Gastroesophageal sphincter (tissue), 4 donors: ENCODE measurements around the gene MAPK8IP2. TPM values are rescaled to one million over a fixed set of nuclear protein-coding genes. Genes with fewer than 3 reads are reported as not detected.

Experiments used
- ATAC-seq: fragments of 150-250 bp; one replicate; pipeline ENCODE4 v1.9.1; 2016; ENCODE audit warnings: mild to moderate bottlenecking, moderate library complexity
- H3K27ac ChIP-seq, 4 donors: fragments of 200-600 bp; sonication (generic) in 3 of 4; 1 replicate in 3 of 4; 2 replicates in 1 of 4; pipeline ENCODE4 v1.5.1; 2016 to 2019
- H3K27me3 ChIP-seq: fragments of 200-600 bp; sonication (generic); one replicate; pipeline ENCODE4 v1.5.1; 2019
- H3K36me3 ChIP-seq, 2 donors: fragments of 200-600 bp; sonication (generic); one replicate each; pipeline ENCODE4 v1.5.1; 2019; ENCODE audit warnings: control low read depth in 1 of 2
- H3K4me1 ChIP-seq, 3 donors: fragments of 200-600 bp; sonication (generic); 1 replicate in 2 of 3; 2 replicates in 1 of 3; pipeline ENCODE4 v1.5.1; 2016 to 2019; ENCODE audit warnings: control low read depth in 2 of 3
- H3K4me3 ChIP-seq, 2 donors: fragments of 200-600 bp; sonication (generic); one replicate each; pipeline ENCODE4 v1.5.1; 2019; ENCODE audit warnings: mild to moderate bottlenecking in 1 of 2, moderate library complexity in 1 of 2
- H3K9me3 ChIP-seq, 3 donors: fragments of 200-600 bp; sonication (generic); one replicate each; pipeline ENCODE4 v1.5.1; 2017 to 2019; ENCODE audit warnings: control low read depth in 2 of 3
- EP300 ChIP-seq: sonication (generic); formaldehyde crosslinking; IDR thresholded peaks from one replicate; pipeline ENCODE4 v1.6.1; 2017; ENCODE audit warnings: antibody characterized with exemption, mild to moderate bottlenecking
- POLR2A ChIP-seq, 2 donors: fragments of 450-650 bp; IDR thresholded peaks; one replicate each; pipeline ENCODE4 v1.6.1; 2017; ENCODE audit warnings: antibody characterized with exemption in 2 of 2, mild to moderate bottlenecking in 2 of 2, moderate library complexity in 1 of 2
- POLR2AphosphoS5 ChIP-seq: sonication (generic); formaldehyde crosslinking; IDR thresholded peaks from one replicate; pipeline ENCODE4 v1.6.1; 2017; ENCODE audit warnings: antibody characterized with exemption
- WGBS, 2 donors: methylation state at CpG; one replicate each; pipeline ENCODE4 v1.1.5; 2018; ENCODE audit warnings: low coverage in 1 of 2; 5-methylcytosine and 5-hydroxymethylcytosine counted together
- total RNA-seq, 4 donors: library from RNA; depleted of rRNA; stranded (reverse); fragments of >200 nt; gene quantifications; one replicate each; pipeline ENCODE4 v1.1.0, GENCODE V29; 2016
- TF ChIP-seq, protein P1 (sequence below), 4 experiments: fragments of 200-600 bp in 2 of 4; fragments of 450-650 bp in 2 of 4; sonication (generic) in 1 of 4; IDR thresholded peaks; one replicate each; pipeline ENCODE4 v1.5.1; 2017 to 2019; ENCODE audit warnings: antibody characterized with exemption in 4 of 4, mild to moderate bottlenecking in 2 of 4, moderate library complexity in 2 of 4

Gene MAPK8IP2
- total RNA-seq, 4 donors from 2014 or later: 0.93 to 3.7 (median 2.3) TPM

GRCh38 chr22:50560034-50560433, 40.6 kb upstream of the MAPK8IP2 start:
- TF ChIP-seq POLR2AphosphoS5: no peak
- no peak for TF ChIP-seq EP300
- no peak for TF ChIP-seq POLR2A (IDR thresholded peaks at IDR 0.05)
- TF ChIP-seq, protein P1, sequence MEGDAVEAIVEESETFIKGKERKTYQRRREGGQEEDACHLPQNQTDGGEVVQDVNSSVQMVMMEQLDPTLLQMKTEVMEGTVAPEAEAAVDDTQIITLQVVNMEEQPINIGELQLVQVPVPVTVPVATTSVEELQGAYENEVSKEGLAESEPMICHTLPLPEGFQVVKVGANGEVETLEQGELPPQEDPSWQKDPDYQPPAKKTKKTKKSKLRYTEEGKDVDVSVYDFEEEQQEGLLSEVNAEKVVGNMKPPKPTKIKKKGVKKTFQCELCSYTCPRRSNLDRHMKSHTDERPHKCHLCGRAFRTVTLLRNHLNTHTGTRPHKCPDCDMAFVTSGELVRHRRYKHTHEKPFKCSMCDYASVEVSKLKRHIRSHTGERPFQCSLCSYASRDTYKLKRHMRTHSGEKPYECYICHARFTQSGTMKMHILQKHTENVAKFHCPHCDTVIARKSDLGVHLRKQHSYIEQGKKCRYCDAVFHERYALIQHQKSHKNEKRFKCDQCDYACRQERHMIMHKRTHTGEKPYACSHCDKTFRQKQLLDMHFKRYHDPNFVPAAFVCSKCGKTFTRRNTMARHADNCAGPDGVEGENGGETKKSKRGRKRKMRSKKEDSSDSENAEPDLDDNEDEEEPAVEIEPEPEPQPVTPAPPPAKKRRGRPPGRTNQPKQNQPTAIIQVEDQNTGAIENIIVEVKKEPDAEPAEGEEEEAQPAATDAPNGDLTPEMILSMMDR (IDR thresholded peaks at IDR 0.05): no peak
- 91% methylated on average over 3 of the region's 3 CpGs; no CpG with 5 or more reads in 1 of the 2 donors for WGBS, 2 donors
- no peak for ATAC-seq
- Histone ChIP-seq H3K4me1 (peaks cover 0 to 22% (median 7%) of the 10 kb centered on the region in 3 donors), H3K36me3 (no peaks in the 10 kb centered on the region), H3K4me3 (no peak overlapping the region), H3K9me3 (no peaks in the 10 kb centered on the region), H3K27me3 (no peaks in the 10 kb centered on the region), H3K27ac (no peak overlapping the region)

- H3K27me3 ChIP-seq: no peaks in the 10 kb centered on the region
- TF ChIP-seq POLR2A (IDR thresholded peaks at IDR 0.05): no peak
- no peak for TF ChIP-seq EP300
- H3K4me3 ChIP-seq: no peak overlapping the region
- H3K4me1 ChIP-seq: peaks cover 0 to 22% (median 7%) of the 10 kb centered on the region in 3 donors
- H3K36me3 ChIP-seq: no peaks in the 10 kb centered on the region
- ATAC-seq: no peak
- H3K27ac ChIP-seq: no peak overlapping the region
- WGBS, 2 donors: 57 to 76% methylated on average over 4 to 10 of the region's 34 CpGs
- H3K9me3 ChIP-seq: no peaks in the 10 kb centered on the region
These were observed 38.9 kb upstream of the MAPK8IP2 start for GRCh38 chr22:50561401-50562358.

- Histone ChIP-seq H3K36me3 (peaks cover 0 to 5% of the 10 kb centered on the region in 2 donors), H3K4me1 (peaks cover 0 to 22% (median 7%) of the 10 kb centered on the region in 3 donors), H3K27ac (peak within 1 kb of the TSS in 3 of 4 donors; percentile 68 to 77 (median 72)), H3K4me3 (peak within 1 kb of the TSS; percentile 42 to 61), H3K27me3 (no peaks in the 10 kb centered on the region), H3K9me3 (no peaks in the 10 kb centered on the region)
- TF ChIP-seq EP300 (no peak), POLR2AphosphoS5 (peak; percentile 61), POLR2A (IDR thresholded peaks at IDR 0.05) (peak in 1 of 2 donors; percentile 41)
- TF ChIP-seq, protein P1 (IDR thresholded peaks at IDR 0.05): peak in 3 of 4 experiments; percentile 95 to 97 (median 96)
- WGBS, 2 donors: 1% methylated on average over 27 of the region's 61 CpGs; no CpG with 5 or more reads in 1 of the 2 donors
- ATAC-seq: peak; percentile 96
These were observed 37.8 kb upstream of the MAPK8IP2 start, which contains the start of gene SYCE3 for GRCh38 chr22:50562523-50563412. SYCE3 (minus strand) TSS chr22:50562919; CDS start chr22:50556405, 6,514 bp downstream.

GRCh38 chr22:50563413-50564160, 37.0 kb upstream of the MAPK8IP2 start:
- Histone ChIP-seq H3K4me3 (peak overlapping the region; percentile 42 to 61), H3K27ac (peak overlapping the region in 3 of 4 donors; percentile 68 to 77 (median 72)), H3K36me3 (peaks cover 0 to 13% of the 10 kb centered on the region in 2 donors), H3K4me1 (peaks cover 0 to 22% (median 7%) of the 10 kb centered on the region in 3 donors), H3K9me3 (no peaks in the 10 kb centered on the region), H3K27me3 (no peaks in the 10 kb centered on the region)
- ATAC-seq: peak; percentile 5
- TF ChIP-seq POLR2A (IDR thresholded peaks at IDR 0.05) (no peak), POLR2AphosphoS5 (no peak), EP300 (no peak)
- TF ChIP-seq, protein P1 (IDR thresholded peaks at IDR 0.05): no peak
- 16 to 33% methylated on average over 7 to 13 of the region's 17 CpGs for WGBS, 2 donors
